Mucosa of rectum (tissue), 2 donors: Measurements from ENCODE around the gene XYLT1.
A peak's percentile ranks its signal among the peaks of the same experiment; 100 is the strongest.
"Not testable (repeated sequence)": the region's sequence is repeated elsewhere in the genome, so short reads cannot be mapped to it uniquely, and the experiment has no call there.

Experiments used
- H3K27ac ChIP-seq, 2 donors: one replicate each; pipeline ENCODE4 v1.7.0; 2013; ENCODE audit warnings: inconsistent platforms in 2 of 2, low read depth in 2 of 2, low read length in 2 of 2
- H3K27me3 ChIP-seq, 2 donors: one replicate each; pipeline ENCODE4 v1.7.0; 2013; ENCODE audit warnings: low read length in 2 of 2; ENCODE audit not compliant: control insufficient read depth in 2 of 2, insufficient read depth in 2 of 2
- H3K36me3 ChIP-seq, 2 donors: one replicate each; pipeline ENCODE4 v1.7.0; 2013; ENCODE audit warnings: low read length in 2 of 2; ENCODE audit not compliant: control insufficient read depth in 2 of 2, insufficient read depth in 2 of 2
- H3K4me1 ChIP-seq, 2 donors: one replicate each; pipeline ENCODE4 v1.7.0; 2013; ENCODE audit warnings: low read length in 2 of 2, mild to moderate bottlenecking in 1 of 2; ENCODE audit not compliant: control insufficient read depth in 2 of 2, insufficient read depth in 2 of 2
- H3K4me3 ChIP-seq, 2 donors: one replicate each; pipeline ENCODE4 v1.7.0; 2013; ENCODE audit warnings: low read length in 2 of 2
- H3K9ac ChIP-seq, 2 donors: one replicate each; pipeline ENCODE4 v1.7.0; 2013; ENCODE audit warnings: low read length in 2 of 2, low read depth in 1 of 2, mild to moderate bottlenecking in 1 of 2
- H3K9me3 ChIP-seq, 2 donors: one replicate each; pipeline ENCODE4 v1.7.0; 2013; ENCODE audit warnings: low read length in 2 of 2; ENCODE audit not compliant: control insufficient read depth in 2 of 2
- donor health status: healthy.
- donor health status: Normal muscosa, but diverticular disease.

XYLT1 gene

GRCh38 chr16:17342031-17342430 is 128.7 kb downstream of the XYLT1 start:
- no peaks in the 10 kb centered on the region for H3K27me3 ChIP-seq
- no peaks in the 10 kb centered on the region for H3K36me3 ChIP-seq
- H3K9ac ChIP-seq, result no peak overlapping the region
- H3K4me3 ChIP-seq, result no peak overlapping the region
- H3K27ac ChIP-seq, result peak overlapping the region in 1 of 2 donors; percentile 45
- peaks cover 14 to 34% of the 10 kb centered on the region in 2 donors for H3K4me1 ChIP-seq
- no peaks in the 10 kb centered on the region for H3K9me3 ChIP-seq

GRCh38 chr16:17340804-17341203 is 130.0 kb downstream of the XYLT1 start:
- H3K9ac ChIP-seq, result no peak overlapping the region
- H3K36me3 ChIP-seq, result no peaks in the 10 kb centered on the region
- no peaks in the 10 kb centered on the region for H3K27me3 ChIP-seq
- H3K27ac ChIP-seq, result no peak overlapping the region
- no peaks in the 10 kb centered on the region for H3K9me3 ChIP-seq
- H3K4me1 ChIP-seq, result peaks cover 5 to 22% of the 10 kb centered on the region in 2 donors
- H3K4me3 ChIP-seq, result no peak overlapping the region

DNA sequence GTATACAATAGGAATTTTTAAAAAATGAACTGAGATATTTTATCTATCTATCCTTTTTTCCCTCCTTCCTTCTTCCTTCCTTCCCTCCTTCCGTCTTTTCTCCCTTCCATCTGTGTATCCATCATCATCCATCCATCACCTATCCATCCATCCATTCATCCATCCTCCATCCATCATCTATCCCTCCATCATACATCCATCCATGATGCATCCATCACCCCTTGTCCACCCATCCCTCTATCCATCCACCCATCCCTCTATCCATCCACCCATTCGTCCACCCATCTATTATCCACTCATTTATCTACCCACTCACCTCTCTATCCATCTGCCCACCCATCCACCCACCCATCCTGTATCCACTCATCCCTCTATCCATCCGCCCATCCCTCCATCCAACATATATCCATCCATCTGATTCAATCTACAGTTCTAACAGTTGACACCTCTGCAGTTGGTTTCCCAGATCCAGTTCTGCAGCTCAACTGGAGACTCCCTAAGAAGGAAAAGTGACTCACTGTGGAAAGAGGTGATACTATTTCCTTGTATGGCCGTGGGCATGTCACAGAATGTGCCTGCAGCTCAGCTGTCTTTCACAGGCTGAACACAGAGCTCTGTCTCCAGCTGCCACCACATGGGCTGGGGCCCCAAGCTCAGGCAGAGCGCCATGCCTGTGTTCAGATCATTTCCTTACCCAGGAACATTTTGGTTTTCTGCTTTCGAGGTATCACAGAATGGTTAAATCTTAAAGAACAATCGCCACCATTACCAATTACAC is 130.8 kb downstream of the XYLT1 start:
- Histone ChIP-seq H3K36me3 (no peaks in the 10 kb centered on the region), H3K27me3 (no peaks in the 10 kb centered on the region), H3K9me3 (no peaks in the 10 kb centered on the region), H3K4me3 (no peak overlapping the region), H3K9ac (no peak overlapping the region), H3K4me1 (peaks cover 5 to 22% of the 10 kb centered on the region in 2 donors), H3K27ac (no peak overlapping the region)

- Histone ChIP-seq H3K36me3 (no peaks in the 10 kb centered on the region), H3K4me1 (peaks cover 5 to 18% of the 10 kb centered on the region in 2 donors), H3K27ac (no peak overlapping the region), H3K9ac (no peak overlapping the region), H3K9me3 (no peaks in the 10 kb centered on the region), H3K27me3 (no peaks in the 10 kb centered on the region), H3K4me3 (no peak overlapping the region)
Observed at GRCh38 chr16:17338244-17338643, 132.5 kb downstream of the XYLT1 start.

GRCh38 chr16:17336530-17336900 is 134.2 kb downstream of the XYLT1 start:
- no peak overlapping the region for H3K27ac ChIP-seq
- no peaks in the 10 kb centered on the region for H3K9me3 ChIP-seq
- no peak overlapping the region for H3K4me3 ChIP-seq
- H3K4me1 ChIP-seq, result peaks cover 3 to 11% of the 10 kb centered on the region in 2 donors
- H3K27me3 ChIP-seq, result no peaks in the 10 kb centered on the region
- no peaks in the 10 kb centered on the region for H3K36me3 ChIP-seq
- no peak overlapping the region for H3K9ac ChIP-seq

GRCh38 chr16:17335826-17336529 is 134.8 kb downstream of the XYLT1 start:
- no peaks in the 10 kb centered on the region for H3K9me3 ChIP-seq
- H3K4me3 ChIP-seq, result no peak overlapping the region
- H3K4me1 ChIP-seq, result peaks cover 3 to 6% of the 10 kb centered on the region in 2 donors
- no peaks in the 10 kb centered on the region for H3K27me3 ChIP-seq
- H3K36me3 ChIP-seq, result no peaks in the 10 kb centered on the region
- H3K27ac ChIP-seq, result no peak overlapping the region
- no peak overlapping the region for H3K9ac ChIP-seq

GRCh38 chr16:17335406-17335805 is 135.4 kb downstream of the XYLT1 start:
- H3K27ac ChIP-seq, H3K4me3 ChIP-seq, H3K9me3 ChIP-seq, H3K36me3 ChIP-seq, H3K27me3 ChIP-seq, H3K4me1 ChIP-seq, H3K9ac ChIP-seq: not testable (repeated sequence)

GRCh38 chr16:17334096-17334495 is 136.7 kb downstream of the XYLT1 start:
- H3K27ac ChIP-seq, result no peak overlapping the region
- H3K9ac ChIP-seq, result no peak overlapping the region
- H3K4me1 ChIP-seq, result peaks cover 4 to 11% of the 10 kb centered on the region in 2 donors
- no peaks in the 10 kb centered on the region for H3K9me3 ChIP-seq
- no peak overlapping the region for H3K4me3 ChIP-seq
- no peaks in the 10 kb centered on the region for H3K36me3 ChIP-seq
- H3K27me3 ChIP-seq, result no peaks in the 10 kb centered on the region

DNA sequence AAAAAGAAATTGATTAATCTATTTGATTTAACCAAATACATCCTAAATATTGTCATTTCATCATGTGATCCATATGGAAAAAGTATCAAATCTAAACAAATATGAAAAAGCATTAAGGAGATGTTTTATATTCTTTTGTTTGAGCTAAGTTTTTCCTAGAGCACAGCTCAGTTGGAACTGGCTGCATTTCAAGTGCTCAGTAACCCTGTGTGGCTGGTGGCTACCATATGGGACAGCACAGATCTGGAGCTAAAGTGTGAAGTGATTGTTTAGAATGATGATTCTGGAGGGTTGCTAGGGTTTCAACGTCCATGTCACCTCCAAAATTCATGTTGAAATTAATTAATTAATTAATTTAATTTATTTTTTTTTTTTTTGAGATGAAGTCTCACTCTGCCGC is 137.5 kb downstream of the XYLT1 start:
- Histone ChIP-seq H3K27ac (no peak overlapping the region), H3K9ac (no peak overlapping the region), H3K4me3 (no peak overlapping the region), H3K36me3 (no peaks in the 10 kb centered on the region), H3K27me3 (no peaks in the 10 kb centered on the region), H3K9me3 (no peaks in the 10 kb centered on the region), H3K4me1 (peaks cover 9 to 18% of the 10 kb centered on the region in 2 donors)

- H3K9me3 ChIP-seq, result no peaks in the 10 kb centered on the region
- peaks cover 9 to 18% of the 10 kb centered on the region in 2 donors for H3K4me1 ChIP-seq
- H3K36me3 ChIP-seq, result no peaks in the 10 kb centered on the region
- no peak overlapping the region for H3K9ac ChIP-seq
- no peak overlapping the region for H3K4me3 ChIP-seq
- no peaks in the 10 kb centered on the region for H3K27me3 ChIP-seq
- no peak overlapping the region for H3K27ac ChIP-seq
Observed at GRCh38 chr16:17331991-17332390, 138.8 kb downstream of the XYLT1 start.
